Brain pericyte (primary cell): Measurements from ENCODE around the gene SNAPC5.
"Not testable (repeated sequence)": the region's sequence is repeated elsewhere in the genome, so short reads cannot be mapped to it uniquely, and the experiment has no call there.

Experiments
- DNase-seq: peaks from one replicate; pipeline ENCODE4 v3.0.0-alpha.2; 2012; ENCODE audit warnings: low read depth, low spot score

SNAPC5 gene, protein sequence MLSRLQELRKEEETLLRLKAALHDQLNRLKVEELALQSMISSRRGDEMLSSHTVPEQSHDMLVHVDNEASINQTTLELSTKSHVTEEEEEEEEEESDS

DNA sequence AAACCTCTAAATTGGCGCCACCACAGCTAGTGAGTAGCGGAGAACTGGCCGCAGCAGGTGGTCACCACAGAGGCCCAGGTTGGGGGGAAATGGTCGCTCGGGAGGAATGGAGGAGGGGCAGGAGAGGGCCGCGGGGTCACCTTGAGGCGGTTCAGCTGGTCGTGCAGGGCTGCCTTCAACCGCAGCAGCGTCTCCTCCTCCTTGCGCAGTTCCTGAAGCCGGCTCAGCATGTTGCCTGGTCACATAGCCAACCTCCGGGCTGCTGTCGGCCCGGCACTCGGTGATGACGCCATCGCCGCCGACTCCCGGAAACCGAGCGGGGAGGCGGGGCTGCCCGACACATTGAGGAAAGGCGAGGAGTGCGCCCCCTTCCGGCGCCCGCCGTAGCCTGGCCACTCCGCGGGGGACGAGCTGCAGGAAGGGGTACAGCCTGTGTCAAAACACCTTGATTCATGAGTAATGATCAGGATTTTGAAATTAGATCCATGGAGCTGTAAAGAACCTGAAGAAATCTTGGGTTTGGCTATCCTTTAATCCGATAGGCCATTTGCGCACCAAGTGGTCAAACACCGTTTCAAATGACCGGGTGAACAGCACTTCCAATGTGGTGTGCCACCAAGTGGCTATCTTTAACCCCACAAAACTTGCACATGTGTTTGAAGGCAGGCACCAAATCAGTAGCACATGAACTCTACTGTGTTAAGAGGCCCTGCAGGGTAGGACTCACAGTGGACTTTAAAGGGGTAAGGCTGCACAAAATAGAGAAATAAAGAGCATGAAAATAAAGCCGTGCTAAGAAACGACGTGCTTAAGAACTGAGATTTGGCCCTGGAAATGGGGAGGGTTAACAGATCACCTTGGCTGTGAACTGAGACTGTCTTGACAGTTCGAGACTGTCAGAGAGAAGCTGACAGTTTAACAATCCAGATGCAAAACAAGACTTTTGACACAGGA, at the start of gene SNAPC5:
Gene SNAPC5, minus strand, starts transcription at position 261 of the 954 bp plus-strand sequence. Its CDS starts 31 bp downstream, at position 230.
- DNase-seq, result peak; percentile 90

DNA sequence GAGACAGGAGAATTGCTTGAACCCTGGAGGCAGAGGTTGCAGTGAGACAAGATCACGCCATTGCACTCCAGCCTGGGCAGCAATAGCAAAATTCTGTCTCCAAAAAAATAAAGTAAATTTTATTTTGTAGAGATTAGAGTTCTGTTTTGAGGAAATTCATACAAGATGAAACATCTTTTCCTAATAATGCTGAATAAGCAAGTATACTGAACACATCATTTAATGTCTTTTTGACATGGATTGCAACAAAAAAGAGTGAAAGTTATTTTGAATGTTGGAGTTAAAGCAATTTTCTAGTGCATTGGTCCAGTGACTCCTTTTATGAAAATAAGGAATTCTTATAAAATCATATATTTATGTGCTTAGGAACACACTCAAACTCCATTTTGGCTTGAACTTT, 47.7 kb upstream of the SNAPC5 start:
- DNase-seq, result no peak

DNA sequence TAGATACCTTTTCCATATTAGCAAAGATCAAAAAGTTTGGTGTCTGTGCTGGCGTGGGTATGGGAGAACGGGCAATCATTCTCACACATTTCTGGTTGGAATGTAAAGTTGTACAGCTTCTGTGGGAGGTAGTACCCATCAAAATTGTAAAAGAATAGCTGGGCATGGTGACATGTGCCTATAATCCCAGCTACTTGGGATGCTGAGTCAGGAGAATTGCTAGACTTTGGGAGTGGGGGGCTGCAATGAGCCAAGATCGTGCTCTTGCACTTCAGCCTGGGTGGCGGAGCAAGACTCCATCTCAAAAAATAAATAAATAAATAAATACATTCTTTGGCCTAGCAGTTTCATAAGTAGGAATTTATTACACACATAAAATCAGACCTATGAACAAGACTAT, 45.3 kb upstream of the SNAPC5 start:
- DNase-seq, result no peak

DNA sequence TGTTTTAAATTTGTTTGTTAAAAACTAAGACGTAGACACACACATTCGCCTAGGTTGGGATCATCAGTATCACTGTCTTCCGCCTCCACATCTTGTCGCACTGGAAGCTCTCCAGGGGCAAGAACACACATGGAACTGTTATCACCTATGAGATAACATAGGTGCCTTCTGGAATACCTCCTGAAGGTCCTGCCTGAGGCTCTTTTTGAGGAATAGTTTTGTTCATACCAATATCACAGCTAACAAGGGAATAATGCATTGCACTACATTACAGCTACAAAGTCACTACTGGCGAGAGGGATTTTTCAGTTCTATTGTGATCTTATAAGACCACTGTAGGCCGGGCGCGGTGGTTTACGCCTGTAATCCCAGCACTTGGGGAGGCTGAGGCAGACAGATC, 37.5 kb upstream of the SNAPC5 start:
- DNase-seq, result no peak

GRCh38 chr15:66524838-66525237, 27.3 kb upstream of the SNAPC5 start:
- no peak for DNase-seq

GRCh38 chr15:66523926-66524325, 26.4 kb upstream of the SNAPC5 start:
- no peak for DNase-seq

- no peak for DNase-seq
Measured at GRCh38 chr15:66515901-66516322, 18.4 kb upstream of the SNAPC5 start.

- no peak for DNase-seq
Measured at GRCh38 chr15:66514586-66514985, 17.0 kb upstream of the SNAPC5 start.

DNA sequence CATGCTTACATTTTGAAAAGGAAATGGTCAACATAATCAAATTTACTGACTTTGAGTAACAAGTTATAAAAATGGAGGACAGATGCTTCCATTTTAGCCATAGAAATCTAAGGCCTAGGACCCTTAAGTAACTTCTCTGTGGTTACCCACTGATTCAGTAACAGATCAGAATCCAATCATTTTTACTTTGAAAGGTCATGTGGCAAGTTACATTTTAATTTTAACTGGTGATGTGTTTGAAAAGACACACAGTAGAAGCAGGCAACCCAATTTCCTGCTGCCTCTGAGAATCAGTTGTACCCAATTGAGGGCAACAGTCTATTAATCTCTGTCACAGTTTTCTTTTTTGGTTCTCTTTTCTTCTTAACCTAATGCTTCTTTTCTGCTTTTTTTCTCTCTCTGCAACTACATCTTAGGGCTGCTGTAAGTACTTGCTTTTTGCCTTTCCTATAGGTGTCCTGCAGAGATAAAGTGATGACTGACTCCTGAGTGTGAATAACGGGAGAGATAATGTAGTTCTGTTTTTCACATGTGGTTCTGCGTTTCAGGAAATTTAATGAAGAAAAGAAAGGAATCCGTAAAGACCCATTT, 10.8 kb upstream of the SNAPC5 start:
- DNase-seq, result no peak

DNA sequence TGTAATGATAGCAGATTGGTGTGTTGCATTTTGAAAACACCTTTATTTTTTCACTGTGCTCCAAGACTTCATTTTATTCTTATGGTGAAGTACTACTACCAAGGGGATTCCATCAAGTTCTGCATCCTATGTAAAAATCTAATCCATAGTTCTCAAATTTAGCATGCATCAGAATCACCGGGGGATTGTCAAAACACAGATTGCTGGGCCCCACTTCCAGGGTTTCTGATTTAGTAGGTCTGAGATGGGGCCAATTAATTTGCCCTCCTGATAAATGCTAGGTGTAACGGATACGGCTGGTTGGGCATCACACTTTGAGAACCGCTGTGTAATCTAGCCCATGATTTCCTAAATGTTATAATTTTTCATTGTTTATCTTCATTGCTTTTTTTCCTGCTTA, 8.3 kb upstream of the SNAPC5 start:
- DNase-seq, result no peak

GRCh38 chr15:66505430-66505811, 7.9 kb upstream of the SNAPC5 start:
- no peak for DNase-seq

DNA sequence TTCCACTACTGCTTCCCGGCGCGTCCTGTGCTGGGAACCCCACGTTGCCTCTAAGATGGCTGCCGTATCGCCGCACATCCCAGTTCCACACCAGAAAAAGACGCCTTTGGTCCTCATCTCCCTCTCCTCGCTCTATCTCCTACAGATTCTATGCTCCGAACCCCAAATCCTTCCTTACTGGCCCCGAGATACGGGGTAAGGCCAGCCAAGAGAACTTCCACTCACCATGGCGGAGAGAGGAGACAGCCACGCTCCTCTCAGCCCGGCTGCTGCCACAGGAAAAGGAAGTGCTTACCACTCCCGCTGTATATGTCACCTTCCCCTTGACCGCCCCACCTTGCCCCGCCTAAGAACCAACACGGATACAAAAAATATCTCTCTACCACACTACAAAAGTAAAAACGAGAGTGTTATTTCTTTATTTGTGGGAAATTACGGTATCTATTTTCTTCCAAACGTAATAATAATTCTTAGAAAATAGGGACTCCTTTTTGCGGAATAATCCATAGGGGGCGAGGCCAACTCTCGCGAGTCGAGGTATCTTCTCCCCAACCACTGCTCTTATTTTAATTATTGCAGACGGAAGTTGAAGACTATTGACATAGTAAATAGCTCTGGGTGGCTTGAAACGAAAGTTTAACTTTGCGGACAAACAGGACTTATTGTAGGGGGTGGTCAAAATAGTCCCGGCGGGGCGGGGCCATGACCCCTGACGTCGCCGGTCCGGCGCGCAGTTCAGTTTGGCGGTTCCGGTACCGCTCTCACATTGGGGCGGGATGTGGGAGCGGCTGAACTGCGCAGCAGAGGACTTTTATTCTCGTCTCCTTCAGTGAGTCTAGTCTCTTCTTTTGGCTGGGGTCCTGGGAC, 7.2 kb upstream of the SNAPC5 start, which contains the start of the genes RPL4 and ZWILCH:
Gene RPL4, minus strand, starts transcription at position 293 of the 867 bp plus-strand sequence. Its CDS starts 65 bp downstream, at position 228.
Gene ZWILCH, plus strand, starts transcription at position 764 of the 867 bp plus-strand sequence. Its CDS starts 13 bp downstream, at position 777.
- peak; percentile 69 for DNase-seq

DNA sequence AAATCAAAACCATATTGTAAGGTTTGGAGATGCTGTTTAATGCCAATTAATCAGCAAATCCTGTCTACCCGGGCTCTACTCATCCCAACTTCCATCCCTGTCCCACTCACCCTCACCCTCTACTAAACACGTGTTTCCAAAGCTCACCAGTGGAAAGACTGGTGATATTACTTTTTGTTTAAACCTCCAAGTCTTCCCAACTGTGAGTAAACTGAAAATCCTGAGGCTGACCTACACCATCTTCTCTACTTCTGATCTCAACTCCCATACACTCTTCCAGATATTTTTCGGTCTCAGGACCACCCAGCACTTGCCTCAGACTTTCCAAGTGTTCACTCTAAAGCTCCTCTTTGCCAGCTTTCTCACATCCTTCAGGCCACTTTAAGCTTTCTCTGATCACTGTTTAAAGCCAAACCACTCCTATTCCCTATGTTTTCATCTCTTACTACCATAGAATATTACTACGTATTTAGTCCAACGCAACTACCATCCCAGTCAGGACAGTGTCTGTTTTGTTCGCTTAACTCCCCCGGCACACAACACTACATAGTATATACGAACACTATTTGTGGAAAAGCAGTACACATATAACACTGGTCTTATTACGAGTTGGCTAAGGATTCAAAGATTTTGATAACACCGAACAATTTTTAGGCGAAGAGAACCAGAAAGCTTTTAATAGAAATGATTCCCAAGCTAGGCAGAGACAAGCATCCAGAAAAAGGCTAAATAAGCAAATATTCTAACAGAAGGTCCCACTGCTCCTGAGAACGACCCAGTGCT, 6.4 kb upstream of the SNAPC5 start:
- no peak for DNase-seq

- not testable (repeated sequence) for DNase-seq
Measured at GRCh38 chr15:66503041-66503648, 5.6 kb upstream of the SNAPC5 start.

GRCh38 chr15:66502491-66502890, 4.9 kb upstream of the SNAPC5 start:
- no peak for DNase-seq

- not testable (repeated sequence) for DNase-seq
Measured at GRCh38 chr15:66500346-66500745, 2.8 kb upstream of the SNAPC5 start.

DNA sequence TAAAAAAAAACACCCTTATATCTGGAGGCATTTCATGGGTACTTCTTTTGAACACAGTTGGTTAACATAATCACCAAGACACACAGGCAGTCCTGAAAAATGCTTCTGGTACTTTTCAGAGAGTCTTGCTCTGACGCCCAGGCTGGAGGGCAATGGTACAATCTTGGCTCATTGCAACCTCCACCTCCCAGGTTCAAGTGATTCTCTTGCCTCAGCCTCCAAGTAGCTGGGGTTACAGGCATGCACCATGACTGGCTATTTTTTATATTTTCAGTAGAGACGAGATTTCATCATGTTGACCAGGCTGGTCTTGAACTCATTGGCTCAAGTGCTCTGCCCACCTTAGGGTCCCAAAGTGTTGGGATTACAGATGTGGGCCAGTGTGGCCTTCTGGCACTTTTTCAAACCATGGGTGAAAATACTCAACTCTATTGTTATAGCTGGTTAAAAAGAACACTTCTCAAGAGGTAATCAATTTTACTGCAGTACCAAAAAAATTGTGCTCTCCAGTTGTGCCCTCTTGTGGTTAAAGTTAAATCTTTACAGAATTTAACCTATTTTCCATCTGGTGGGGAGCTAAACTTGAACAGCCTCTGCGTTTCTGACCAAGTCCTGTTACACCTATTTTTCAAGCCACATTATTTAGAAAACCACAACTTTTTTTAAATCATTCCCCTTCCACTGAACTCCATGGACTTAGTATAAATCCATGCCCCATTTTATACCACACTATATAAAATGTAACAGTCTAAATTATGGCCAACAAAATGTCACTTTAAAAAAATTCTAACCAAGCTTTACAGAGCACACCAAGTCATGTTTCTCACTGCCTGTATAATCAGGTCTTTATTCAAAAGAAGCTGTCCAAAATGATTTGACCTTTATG, 1.2 kb upstream of the SNAPC5 start:
- no peak for DNase-seq

GRCh38 chr15:66496951-66497501, 536 bp downstream of the SNAPC5 start:
- no peak for DNase-seq

DNA sequence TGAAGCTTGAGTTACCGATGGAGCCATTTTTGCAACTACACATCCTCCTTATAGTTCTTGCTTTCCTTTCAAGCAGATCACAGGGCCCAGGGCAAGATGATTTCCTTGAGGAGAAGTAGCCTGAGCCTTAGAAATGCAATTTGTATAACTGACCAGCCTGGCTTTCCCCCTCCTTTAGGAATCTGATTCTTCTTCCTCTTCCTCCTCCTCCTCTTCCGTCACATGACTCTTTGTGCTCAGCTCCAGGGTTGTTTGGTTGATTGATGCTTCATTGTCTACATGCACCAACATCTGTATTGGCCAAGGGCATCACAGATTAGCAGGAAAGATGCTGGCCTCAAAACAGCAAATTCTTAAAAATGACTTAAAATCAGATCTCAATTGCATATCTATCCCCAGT, 3.3 kb downstream of the SNAPC5 start:
- no peak for DNase-seq
